Esophagus muscularis mucosa (tissue), 4 donors: ENCODE results near the gene ROBO1. TPM values are rescaled to one million over a fixed set of nuclear protein-coding genes. Genes with fewer than 3 reads are reported as not detected.

Experiments
- DNase-seq: peaks from one replicate; pipeline ENCODE4 v3.0.0-alpha.2; 2017; ENCODE audit errors: extremely low spot score
- H3K27ac ChIP-seq, 4 donors: fragments of 200-600 bp; sonication (generic); replicated peaks in 1 of 4; 1 replicate in 3 of 4; 2 replicates in 1 of 4; pipeline ENCODE4 v1.5.1; 2016 to 2019; ENCODE audit warnings: mild to moderate bottlenecking in 1 of 4
- H3K27me3 ChIP-seq, 4 donors: fragments of 200-600 bp; sonication (generic); one replicate each; pipeline versions ENCODE4 v1.5.1 to v1.6.0; 2016 to 2019
- H3K36me3 ChIP-seq, 4 donors: fragments of 200-600 bp; sonication (generic); one replicate each; pipeline ENCODE4 v1.5.1; 2016 to 2019
- H3K4me1 ChIP-seq, 4 donors: fragments of 200-600 bp; sonication (generic); one replicate each; pipeline ENCODE4 v1.5.1; 2016 to 2019
- H3K4me3 ChIP-seq, 4 donors: fragments of 200-600 bp; sonication (generic); 1 replicate in 2 of 4; 2 replicates in 2 of 4; pipeline ENCODE4 v1.5.1; 2016 to 2019; ENCODE audit warnings: mild to moderate bottlenecking in 4 of 4, moderate library complexity in 1 of 4
- H3K9me3 ChIP-seq, 4 donors: fragments of 200-600 bp; sonication (generic); 1 replicate in 3 of 4; 2 replicates in 1 of 4; pipeline ENCODE4 v1.5.1; 2016 to 2019
- CTCF ChIP-seq, 3 experiments: fragments of 200-600 bp in 2 of 3; fragments of 450-650 bp in 1 of 3; sonication (generic) in 2 of 3; IDR thresholded peaks; one replicate each; pipeline ENCODE4 v1.5.1; 2017 to 2019; ENCODE audit warnings: antibody characterized with exemption in 3 of 3, mild to moderate bottlenecking in 2 of 3, moderate library complexity in 1 of 3
- EP300 ChIP-seq: sonication (generic); formaldehyde crosslinking; IDR thresholded peaks from one replicate; pipeline ENCODE4 v1.6.1; 2017; ENCODE audit warnings: antibody characterized with exemption
- POLR2A ChIP-seq: fragments of 450-650 bp; IDR thresholded peaks from one replicate; pipeline ENCODE4 v1.6.1; 2017; ENCODE audit warnings: antibody characterized with exemption, moderate library complexity, mild to moderate bottlenecking, low read depth
- POLR2AphosphoS5 ChIP-seq, 2 donors: sonication (generic); formaldehyde crosslinking; IDR thresholded peaks; one replicate each; pipeline ENCODE4 v1.6.1; 2017; ENCODE audit warnings: antibody characterized with exemption in 2 of 2
- WGBS: methylation state at CpG from one replicate; pipeline ENCODE4 v1.1.5; 2018; 5-methylcytosine and 5-hydroxymethylcytosine counted together
- intact Hi-C: fragments of 100-400 bp; cut with DNase I; formaldehyde crosslinking; loops from one replicate; pipeline ENCODE4 v1.15.1; 2023
- total RNA-seq, 4 donors: library from RNA; depleted of rRNA; stranded (reverse); fragments of >200 nt; gene quantifications; one replicate each; pipeline versions ENCODE4 v1.1.0 to v1.2.1, GENCODE V29; 2016

Gene ROBO1
- total RNA-seq, 4 donors from 2014 or later, result 9.6 to 14.2 (median 12.6) TPM

- Histone ChIP-seq H3K9me3 (peaks cover 0 to 10% (median 6%) of the 10 kb centered on the region in 4 donors), H3K4me3 (no peak overlapping the region), H3K4me1 (no peaks in the 10 kb centered on the region), H3K27ac (no peak overlapping the region), H3K27me3 (no peaks in the 10 kb centered on the region), H3K36me3 (no peaks in the 10 kb centered on the region)
- DNase-seq, result no peak
- TF ChIP-seq EP300 (no peak), POLR2A (no peak), POLR2AphosphoS5 (IDR thresholded peaks at IDR 0.05) (no peak), CTCF (IDR thresholded peaks at IDR 0.05) (no peak)
- WGBS, result 87% methylated on average over 4 of the region's 4 CpGs
- intact Hi-C loops, result no loop called here
Observed at GRCh38 chr3:79047581-79047980, 720.2 kb downstream of the ROBO1 start.

- Histone ChIP-seq H3K9me3 (no peaks in the 10 kb centered on the region), H3K27ac (no peak overlapping the region), H3K27me3 (no peaks in the 10 kb centered on the region), H3K4me3 (no peak overlapping the region), H3K4me1 (no peaks in the 10 kb centered on the region), H3K36me3 (no peaks in the 10 kb centered on the region)
- no peak for DNase-seq
- TF ChIP-seq CTCF (IDR thresholded peaks at IDR 0.05), result no peak
- TF ChIP-seq POLR2AphosphoS5 (IDR thresholded peaks at IDR 0.05), result no peak
- TF ChIP-seq EP300, result no peak
- no peak for TF ChIP-seq POLR2A
- intact Hi-C loops, result no loop called here
Observed at GRCh38 chr3:79041621-79042020, 726.2 kb downstream of the ROBO1 start.

DNA sequence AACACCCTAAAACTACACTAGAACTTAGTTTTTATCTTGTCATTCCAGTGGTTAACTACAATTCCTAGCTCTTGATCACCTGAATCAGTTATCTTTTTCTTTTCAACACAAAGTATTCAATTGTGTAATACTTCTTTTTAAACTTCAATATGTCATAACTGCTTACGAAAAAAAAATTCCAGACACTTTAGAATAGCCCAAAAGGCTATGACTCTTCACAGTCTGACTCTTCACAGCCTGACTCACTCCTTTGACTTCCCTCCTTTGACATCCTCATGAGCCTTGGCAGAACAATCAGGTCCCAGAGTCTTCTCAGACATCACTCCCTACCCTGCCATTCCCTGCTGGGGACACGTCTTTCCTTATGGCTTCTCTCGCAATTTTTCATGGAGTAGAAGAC lies 727.1 kb downstream of the ROBO1 start:
- TF ChIP-seq CTCF (IDR thresholded peaks at IDR 0.05) (no peak), POLR2A (no peak), POLR2AphosphoS5 (IDR thresholded peaks at IDR 0.05) (no peak), EP300 (no peak)

DNA sequence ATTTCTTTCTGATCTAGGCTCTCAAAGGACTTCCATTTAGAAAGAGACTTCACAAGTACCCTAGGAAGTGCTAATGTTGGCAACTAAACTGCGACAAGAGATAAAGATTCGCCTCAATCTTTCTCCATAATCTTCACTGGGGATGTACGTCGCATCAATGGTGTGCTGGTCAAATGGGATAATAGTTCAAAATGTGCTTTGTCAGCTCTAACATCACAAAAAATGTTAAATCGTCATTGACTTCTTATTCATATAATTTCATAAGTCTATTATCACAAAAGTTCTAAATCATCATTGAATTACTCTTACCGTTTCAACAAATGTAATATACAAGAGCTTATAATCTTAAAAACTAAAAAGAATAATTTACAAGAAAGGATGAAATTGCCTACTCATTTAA lies 727.7 kb downstream of the ROBO1 start:
- Histone ChIP-seq H3K4me3 (no peak overlapping the region), H3K27me3 (no peaks in the 10 kb centered on the region), H3K4me1 (no peaks in the 10 kb centered on the region), H3K36me3 (no peaks in the 10 kb centered on the region), H3K27ac (no peak overlapping the region), H3K9me3 (no peaks in the 10 kb centered on the region)
- intact Hi-C loops, result no loop called here
- no peak for DNase-seq
- TF ChIP-seq EP300 (no peak), CTCF (IDR thresholded peaks at IDR 0.05) (no peak), POLR2AphosphoS5 (IDR thresholded peaks at IDR 0.05) (no peak), POLR2A (no peak)
- WGBS, result 93% methylated on average over 6 of the region's 6 CpGs

More for the DNA sequence above, 727.1 kb downstream of the ROBO1 start:
- Histone ChIP-seq H3K4me3 (no peak overlapping the region), H3K9me3 (no peaks in the 10 kb centered on the region), H3K27me3 (no peaks in the 10 kb centered on the region), H3K27ac (no peak overlapping the region), H3K36me3 (no peaks in the 10 kb centered on the region), H3K4me1 (no peaks in the 10 kb centered on the region)
- intact Hi-C loops, result no loop called here
- no peak for DNase-seq
- 82% methylated on average over 3 of the region's 3 CpGs for WGBS

GRCh38 chr3:79039192-79039591 lies 728.6 kb downstream of the ROBO1 start:
- no peak overlapping the region for H3K27ac ChIP-seq
- H3K27me3 ChIP-seq, result no peaks in the 10 kb centered on the region
- intact Hi-C loops, result no loop called here
- WGBS, result 89% methylated on average over 6 of the region's 6 CpGs
- no peak for DNase-seq
- H3K4me3 ChIP-seq, result no peak overlapping the region
- H3K9me3 ChIP-seq, result no peaks in the 10 kb centered on the region
- H3K36me3 ChIP-seq, result no peaks in the 10 kb centered on the region
- H3K4me1 ChIP-seq, result no peaks in the 10 kb centered on the region
- TF ChIP-seq CTCF (IDR thresholded peaks at IDR 0.05) (no peak), POLR2A (no peak), POLR2AphosphoS5 (IDR thresholded peaks at IDR 0.05) (no peak), EP300 (no peak)
